Adrenal gland (tissue), 12 donors: Measurements from ENCODE around the gene JKAMP. TPM values are rescaled to one million over a fixed set of nuclear protein-coding genes. Genes with fewer than 3 reads are reported as not detected.
A peak's percentile ranks its signal among the peaks of the same experiment; 100 is the strongest.

Experiments used
- DNase-seq, 7 donors: peaks; one replicate each; pipeline ENCODE4 v3.0.0-alpha.2; 2019 to 2020
- H3K27ac ChIP-seq, 5 donors: fragments of 200-600 bp; sonication (generic) in 4 of 5; 1 replicate in 3 of 5; 2 replicates in 2 of 5; pipeline versions ENCODE4 v1.5.1 to v1.8.0; 2016 to 2020; ENCODE audit warnings: mild to moderate bottlenecking in 1 of 5
- H3K27me3 ChIP-seq: fragments of 200-600 bp; 2 replicates; pipeline ENCODE4 v1.8.0; 2021
- H3K36me3 ChIP-seq, 2 donors: fragments of 200-600 bp; replicated peaks in 1 of 2; 1 replicate in 1 of 2; 2 replicates in 1 of 2; pipeline versions ENCODE4 v1.5.1 to v1.8.0; 2018 to 2022
- H3K4me1 ChIP-seq, 2 donors: fragments of 200-600 bp; replicated peaks in 1 of 2; 1 replicate in 1 of 2; 2 replicates in 1 of 2; pipeline versions ENCODE4 v1.5.1 to v1.8.0; 2018 to 2021
- H3K4me3 ChIP-seq, 4 donors: fragments of 200-600 bp; sonication (generic) in 3 of 4; one replicate each; pipeline ENCODE4 v1.5.1; 2016 to 2018
- H3K9me3 ChIP-seq, 3 donors: fragments of 200-600 bp; sonication (generic) in 1 of 3; replicated peaks in 1 of 3; 1 replicate in 2 of 3; 2 replicates in 1 of 3; pipeline versions ENCODE4 v1.5.1 to v1.8.0; 2016 to 2021
- CTCF ChIP-seq, 6 experiments: fragments of 450-650 bp in 4 of 6; fragments of 200-600 bp in 2 of 6; sonication (generic) in 1 of 6; IDR thresholded peaks; 1 replicate in 5 of 6; 2 replicates in 1 of 6; pipeline versions ENCODE4 v1.5.1 to v1.8.0; 2016 to 2021; ENCODE audit warnings: antibody characterized with exemption in 6 of 6, mild to moderate bottlenecking in 2 of 6, moderate library complexity in 1 of 6
- POLR2A ChIP-seq, 2 donors: fragments of 450-650 bp; IDR thresholded peaks; one replicate each; pipeline ENCODE4 v1.6.1; 2017; ENCODE audit warnings: antibody characterized with exemption in 2 of 2, mild to moderate bottlenecking in 2 of 2, moderate library complexity in 1 of 2
- WGBS, 4 donors: extraction: QIAGEN DNeasy Blood & Tissue Kit in 2 of 4; methylation state at CpG; one replicate each; pipeline versions ENCODE4 v1.1.5 to v1.1.7; 2013 to 2017; 5-methylcytosine and 5-hydroxymethylcytosine counted together
- intact Hi-C, 2 donors: fragments of 100-400 bp; cut with DNase I; formaldehyde crosslinking; loops; one replicate each; pipeline versions ENCODE4 v1.14.1 to v1.15.0; 2022 to 2023
- polyA plus RNA-seq, 3 donors: library from polyadenylated mRNA; stranded (reverse); fragments of 200-250 nt in 2 of 3; fragments of 350-450 nt in 1 of 3; fragmentation: Illumina TruSeq in 1 of 3; extraction: RNeasy Lipid Tissue Mini Kit (QIAGEN cat#74804) in 1 of 3; gene quantifications; one replicate each; pipeline ENCODE4 v1.2.3, GENCODE V29; 2013 to 2014
- total RNA-seq, 9 donors: library from RNA; depleted of rRNA in 4 of 9; stranded (reverse); fragments of >200 nt in 4 of 9; fragments of 120-200 nt in 1 of 9; fragmentation: NEBNext Ultra II Directional in 1 of 9; extraction: Animal tissue kit (Norgen Biotek cat#: 25700) in 1 of 9; gene quantifications; one replicate each; pipeline versions ENCODE4 v1.1.0 to v1.2.4, GENCODE V29; 2013 to 2023
- donor health status: healthy with polysubstance abuse.
- donor health status: Bipolar disorder and iron deficiency.
- donor health status: DM: yes; HTN: yes; CAD: no.
- donor health status: DM: no; HTN: no; CAD: no.
- donor health status: DM: no; HTN: no; CAD: no.
- donor health status: DM: yes; HTN: yes; CAD: no.

Gene JKAMP
- total and polyA plus RNA-seq, 12 donors: 17.7 to 116 (median 53.9) TPM

GRCh38 chr14:59461891-59462290 is 22.4 kb upstream of the JKAMP start:
- H3K27me3 ChIP-seq: no peaks in the 10 kb centered on the region
- H3K4me3 ChIP-seq: no peak overlapping the region
- WGBS, 4 donors: 90 to 98% (median 96%) methylated on average over 1 of the region's 1 CpG
- no peak overlapping the region for H3K27ac ChIP-seq
- H3K36me3 ChIP-seq: no peaks in the 10 kb centered on the region
- no peak for TF ChIP-seq CTCF (IDR thresholded peaks at IDR 0.05)
- no peak for TF ChIP-seq POLR2A (IDR thresholded peaks at IDR 0.05)
- no peaks in the 10 kb centered on the region for H3K9me3 ChIP-seq
- DNase-seq: no peak
- H3K4me1 ChIP-seq: peaks cover 6 to 10% of the 10 kb centered on the region in 2 donors
- intact Hi-C loops: no loop called here

- Histone ChIP-seq H3K27me3 (no peaks in the 10 kb centered on the region), H3K36me3 (no peaks in the 10 kb centered on the region), H3K4me3 (peak overlapping the region in 3 of 4 donors; percentile 34 to 74 (median 58)), H3K4me1 (peaks cover 6 to 10% of the 10 kb centered on the region in 2 donors), H3K9me3 (no peaks in the 10 kb centered on the region), H3K27ac (peak overlapping the region in 4 of 5 donors; percentile 61 to 93 (median 76))
- intact Hi-C loops: no loop called here
- TF ChIP-seq POLR2A (IDR thresholded peaks at IDR 0.05): no peak
- TF ChIP-seq CTCF (IDR thresholded peaks at IDR 0.05): no peak
- DNase-seq: peak in 4 of 7 donors; percentile 19 to 77 (median 36)
- WGBS, 4 donors: 32 to 84% (median 51%) methylated on average over 16 to 60 of the region's 60 CpGs
Observed at GRCh38 chr14:59463787-59464485, 20.4 kb upstream of the JKAMP start.

- Histone ChIP-seq H3K4me1 (peaks cover 6 to 10% of the 10 kb centered on the region in 2 donors), H3K27me3 (no peaks in the 10 kb centered on the region), H3K4me3 (peak overlapping the region; percentile 9 to 74 (median 46)), H3K27ac (peak overlapping the region; percentile 42 to 93 (median 72)), H3K9me3 (no peaks in the 10 kb centered on the region), H3K36me3 (no peaks in the 10 kb centered on the region)
- WGBS, 4 donors: 0 to 1% (median 0%) methylated on average over 23 to 105 of the region's 105 CpGs
- peak; percentile 68 to 80 (median 69) for DNase-seq
- peak in 1 of 2 donors; percentile 29 for TF ChIP-seq POLR2A (IDR thresholded peaks at IDR 0.05)
- no peak for TF ChIP-seq CTCF (IDR thresholded peaks at IDR 0.05)
- intact Hi-C loops: no loop called here
Observed at GRCh38 chr14:59464486-59465315, 19.6 kb upstream of the JKAMP start.
